Raji (cell line): ENCODE measurements around the gene IL17F.

Experiments
- POLR2A ChIP-seq: IDR thresholded peaks from 2 replicates; pipeline ENCODE4 v1.6.1; 2011; ENCODE audit warnings: low read depth, low read length, control low read depth; ENCODE audit not compliant: insufficient read depth

IL17F gene

GRCh38 chr6:52215787-52216186 is 28.5 kb downstream of the IL17F start:
- TF ChIP-seq POLR2A, result no peak

- TF ChIP-seq POLR2A, result no peak
Observed at GRCh38 chr6:52213127-52213526, 31.2 kb downstream of the IL17F start.

- TF ChIP-seq POLR2A, result no peak
Observed at GRCh38 chr6:52210227-52210626, 34.1 kb downstream of the IL17F start.

GRCh38 chr6:52209770-52210169 is 34.5 kb downstream of the IL17F start:
- no peak for TF ChIP-seq POLR2A

GRCh38 chr6:52208612-52209011 is 35.7 kb downstream of the IL17F start:
- no peak for TF ChIP-seq POLR2A

GRCh38 chr6:52207066-52207465 is 37.2 kb downstream of the IL17F start:
- TF ChIP-seq POLR2A, result no peak

GRCh38 chr6:52201493-52201892 is 42.8 kb downstream of the IL17F start:
- no peak for TF ChIP-seq POLR2A

GRCh38 chr6:52201046-52201445 is 43.3 kb downstream of the IL17F start:
- no peak for TF ChIP-seq POLR2A

GRCh38 chr6:52195886-52196285 is 48.4 kb downstream of the IL17F start:
- no peak for TF ChIP-seq POLR2A

GRCh38 chr6:52191824-52192223 is 52.5 kb downstream of the IL17F start:
- no peak for TF ChIP-seq POLR2A

- no peak for TF ChIP-seq POLR2A
Observed at GRCh38 chr6:52190409-52190808, 53.9 kb downstream of the IL17F start.

GRCh38 chr6:52189974-52190373 is 54.3 kb downstream of the IL17F start:
- TF ChIP-seq POLR2A, result no peak

- TF ChIP-seq POLR2A, result no peak
Observed at GRCh38 chr6:52187098-52187497, 57.2 kb downstream of the IL17F start.
